C4-2B (cell line): ENCODE data around the gene PRPF19.

Experiments used
- ZFX ChIP-seq: fragments of 450-650 bp; IDR thresholded peaks from 2 replicates; pipeline ENCODE4 v1.6.1; 2017
- TF ChIP-seq, protein P1 (sequence below): fragments of 450-650 bp; conservative IDR thresholded peaks from 2 replicates; pipeline ENCODE4 v1.5.1; 2017; ENCODE audit warnings: mild to moderate bottlenecking

GRCh38 chr11:60954421-60954820 is 48.0 kb upstream of the PRPF19 start:
- TF ChIP-seq, protein P1, sequence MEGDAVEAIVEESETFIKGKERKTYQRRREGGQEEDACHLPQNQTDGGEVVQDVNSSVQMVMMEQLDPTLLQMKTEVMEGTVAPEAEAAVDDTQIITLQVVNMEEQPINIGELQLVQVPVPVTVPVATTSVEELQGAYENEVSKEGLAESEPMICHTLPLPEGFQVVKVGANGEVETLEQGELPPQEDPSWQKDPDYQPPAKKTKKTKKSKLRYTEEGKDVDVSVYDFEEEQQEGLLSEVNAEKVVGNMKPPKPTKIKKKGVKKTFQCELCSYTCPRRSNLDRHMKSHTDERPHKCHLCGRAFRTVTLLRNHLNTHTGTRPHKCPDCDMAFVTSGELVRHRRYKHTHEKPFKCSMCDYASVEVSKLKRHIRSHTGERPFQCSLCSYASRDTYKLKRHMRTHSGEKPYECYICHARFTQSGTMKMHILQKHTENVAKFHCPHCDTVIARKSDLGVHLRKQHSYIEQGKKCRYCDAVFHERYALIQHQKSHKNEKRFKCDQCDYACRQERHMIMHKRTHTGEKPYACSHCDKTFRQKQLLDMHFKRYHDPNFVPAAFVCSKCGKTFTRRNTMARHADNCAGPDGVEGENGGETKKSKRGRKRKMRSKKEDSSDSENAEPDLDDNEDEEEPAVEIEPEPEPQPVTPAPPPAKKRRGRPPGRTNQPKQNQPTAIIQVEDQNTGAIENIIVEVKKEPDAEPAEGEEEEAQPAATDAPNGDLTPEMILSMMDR, result no peak
- no peak for TF ChIP-seq ZFX
